SK-N-MC (cell line): Measurements from ENCODE around the gene TBL2.

Experiments
- EZH2 ChIP-seq: fragments of 200-600 bp; sonication (generic); IDR thresholded peaks from one replicate; pipeline ENCODE4 v1.6.1; 2017; ENCODE audit warnings: antibody characterized with exemption
- FOXP2 ChIP-seq: optimal IDR thresholded peaks from 2 replicates; pipeline ENCODE3; 2011; ENCODE audit warnings: mild to moderate bottlenecking, moderate library complexity; ENCODE audit not compliant: insufficient read depth; ENCODE audit errors: extremely low read length, control extremely low read depth
- POLR2AphosphoS5 ChIP-seq: IDR thresholded peaks from 2 replicates; pipeline ENCODE4 v1.6.1; 2012; ENCODE audit warnings: mild to moderate bottlenecking, low read depth, low read length, borderline replicate concordance

DNA sequence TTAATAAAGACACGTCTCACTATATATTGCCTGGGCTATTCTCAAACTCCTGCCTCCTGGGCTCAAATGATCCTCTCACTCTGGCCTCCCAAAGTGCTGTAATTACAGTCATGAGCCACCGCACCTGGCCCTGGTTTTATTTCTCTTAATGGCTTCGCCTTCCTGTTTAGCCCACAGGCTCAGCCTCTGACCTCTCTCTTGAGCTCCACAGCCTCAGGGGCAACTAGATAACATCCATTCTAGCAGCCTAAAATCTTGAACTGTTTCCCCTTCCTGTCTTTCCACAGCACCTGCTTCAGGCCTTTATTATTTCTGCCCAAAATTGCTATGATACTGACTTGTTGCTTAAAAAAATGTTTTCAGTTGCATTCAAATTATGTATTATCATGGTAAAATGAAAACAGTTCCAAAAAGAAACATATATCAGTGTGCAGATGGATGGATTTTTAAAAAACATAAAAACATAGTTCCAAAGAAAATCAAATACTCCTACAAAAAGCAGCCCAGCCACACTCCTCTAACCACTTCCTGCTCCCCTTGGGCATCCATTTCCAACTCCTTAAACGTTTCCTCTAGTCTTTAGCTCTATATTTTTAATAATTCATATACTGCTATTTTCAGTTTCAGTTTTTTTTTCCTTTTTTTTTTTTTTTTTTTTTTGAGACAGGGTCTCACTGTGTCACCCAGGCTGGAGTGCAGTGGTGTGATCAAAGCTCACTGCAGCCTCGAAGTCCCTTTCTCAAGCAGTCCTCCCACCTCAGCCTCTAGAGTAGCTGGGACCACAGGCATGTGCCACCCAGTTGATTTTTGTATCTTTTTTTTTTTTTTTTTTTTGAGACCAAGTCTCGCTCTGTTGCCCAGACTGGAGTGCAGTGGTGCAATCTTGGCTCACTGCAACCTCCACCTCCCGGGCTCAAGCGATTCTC is 51.2 kb downstream of the TBL2 start:
- TF ChIP-seq EZH2 (no peak), POLR2AphosphoS5 (no peak), FOXP2 (no peak)
